NCI-H82 (cell line): Measurements from ENCODE around the gene TMEM14C.

ENCODE experiments used
- DNase-seq: peaks from one replicate; lab custom pipeline; 2025; lab: John Stamatoyannopoulos, UW

The TMEM14C gene

DNA sequence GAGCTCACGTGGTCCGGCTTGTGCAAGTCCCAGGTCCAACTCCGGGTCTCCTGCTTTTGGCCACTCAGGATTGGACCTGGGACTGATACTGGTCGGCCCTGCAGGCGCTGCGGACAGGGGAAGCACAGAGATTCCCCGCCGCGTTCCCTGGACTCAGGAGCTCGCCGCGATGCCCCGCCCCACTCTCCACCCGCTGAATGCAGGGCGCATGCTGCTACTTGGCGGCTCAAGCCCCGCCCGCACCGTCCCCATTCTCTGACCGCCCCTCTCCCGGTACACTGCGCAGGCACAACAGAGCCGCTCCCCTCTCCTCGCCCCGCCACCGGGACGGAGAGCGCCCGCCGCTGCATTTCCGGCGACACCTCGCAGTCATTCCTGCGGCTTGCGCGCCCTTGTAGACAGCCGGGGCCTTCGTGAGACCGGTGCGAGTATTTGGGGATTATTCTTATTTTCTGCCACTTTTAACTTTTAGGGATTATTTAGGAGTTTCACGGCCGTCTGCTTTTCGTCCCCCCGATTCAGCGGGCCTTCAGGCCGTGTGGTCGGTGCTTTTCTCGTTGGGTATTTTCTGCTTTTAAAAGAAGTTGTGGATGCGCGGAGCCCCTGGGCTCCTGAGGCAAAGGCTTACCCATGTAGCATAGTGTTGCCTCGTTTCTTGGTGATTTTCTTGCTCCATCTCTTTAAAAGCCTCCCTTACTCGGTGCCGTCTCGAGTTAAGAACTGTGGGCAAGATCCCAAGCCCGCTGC, at the start of gene TMEM14C:
Gene TMEM14C (plus strand): TSS at position 251 of the 747 bp plus-strand sequence. CDS start 1,544 bp downstream, outside the sequence.
- peak; percentile 99 for DNase-seq

DNA sequence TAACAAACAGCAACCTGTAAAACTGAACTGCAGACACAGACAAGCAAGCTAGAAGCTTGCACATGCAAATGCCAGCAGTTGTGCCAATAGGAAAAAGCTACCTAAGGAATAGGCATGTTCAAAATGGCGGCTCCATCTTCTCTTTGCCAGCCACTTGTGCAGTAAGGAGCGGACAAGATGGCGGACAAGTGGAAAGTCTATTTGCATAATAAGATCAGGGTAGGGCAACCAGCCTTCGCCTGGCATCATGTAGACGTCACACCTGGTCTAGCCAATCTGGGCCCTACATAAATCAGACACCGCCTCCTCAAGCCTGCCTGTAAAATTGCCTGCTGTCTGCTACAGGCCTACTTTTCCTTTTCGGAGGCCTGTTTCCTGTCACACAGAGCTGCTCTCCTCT, 46.5 kb upstream of the TMEM14C start:
- DNase-seq, result peak; percentile 25

DNA sequence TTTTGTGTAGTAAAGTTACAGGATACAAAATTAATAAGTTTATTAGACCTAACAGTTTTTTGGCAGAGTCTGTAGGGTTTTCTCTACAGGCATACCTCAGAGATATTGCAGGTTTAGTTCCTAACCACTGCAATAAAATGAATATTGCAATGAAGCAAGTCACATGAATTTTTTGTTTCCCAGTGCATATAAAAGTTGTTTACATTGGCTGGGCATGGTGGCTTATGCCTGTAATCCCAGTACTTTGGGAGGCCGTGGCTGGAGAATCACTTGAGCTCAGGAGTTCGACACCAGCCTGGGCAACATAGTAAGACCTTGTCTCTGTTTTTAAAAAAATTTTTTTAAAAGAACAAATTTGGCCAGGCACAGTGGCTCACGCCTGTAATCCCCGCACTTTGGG, 44.4 kb upstream of the TMEM14C start:
- no peak for DNase-seq

DNA sequence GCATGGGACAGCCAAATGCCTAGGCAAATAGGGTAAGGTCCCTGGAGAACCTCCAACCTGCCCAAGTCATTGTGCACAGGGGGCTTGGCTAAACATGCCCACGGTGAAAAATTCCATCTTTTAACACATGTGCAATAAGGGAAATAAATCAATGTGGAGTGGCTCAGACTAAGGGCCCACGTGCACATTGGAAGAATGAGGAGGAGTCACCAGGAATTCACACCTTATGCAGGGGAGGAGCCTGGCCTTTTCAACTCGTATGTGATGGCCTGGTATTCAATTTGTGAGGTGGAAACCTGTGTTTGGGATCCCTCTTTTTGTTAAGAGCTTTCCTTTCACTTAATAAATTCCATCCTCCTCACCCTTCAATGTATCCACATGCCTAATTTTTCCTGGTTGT, 41.1 kb upstream of the TMEM14C start:
- DNase-seq, result no peak

DNA sequence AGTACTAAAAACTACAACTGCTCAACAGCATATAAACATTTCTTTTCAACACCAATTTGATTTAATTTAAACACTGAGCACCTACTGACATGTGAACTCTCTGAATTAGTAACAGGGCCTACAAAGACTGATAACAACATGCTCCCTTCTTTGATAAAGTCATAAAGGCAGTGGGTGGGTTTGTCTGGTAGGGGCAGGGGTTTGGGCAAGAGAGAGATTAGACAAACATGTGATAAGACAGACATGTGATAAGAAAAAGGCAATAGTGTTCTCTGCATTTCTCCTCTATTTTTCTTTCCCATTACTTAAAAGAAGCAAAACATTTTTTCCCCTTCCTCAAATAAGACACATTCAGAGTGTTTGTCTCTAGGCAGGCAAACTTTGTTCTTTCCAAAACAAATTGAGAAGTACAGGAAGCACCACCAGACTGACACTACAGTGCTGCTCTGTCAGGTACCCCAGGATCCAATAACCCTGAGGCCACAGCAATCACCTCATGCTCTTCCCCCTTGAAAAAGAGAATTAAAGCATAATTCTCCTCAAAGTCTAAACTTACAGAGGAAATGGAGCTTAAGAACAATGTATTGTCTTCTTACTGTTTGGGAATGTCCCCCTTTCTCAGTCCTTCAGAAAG, 40.4 kb upstream of the TMEM14C start:
- DNase-seq, result no peak

DNA sequence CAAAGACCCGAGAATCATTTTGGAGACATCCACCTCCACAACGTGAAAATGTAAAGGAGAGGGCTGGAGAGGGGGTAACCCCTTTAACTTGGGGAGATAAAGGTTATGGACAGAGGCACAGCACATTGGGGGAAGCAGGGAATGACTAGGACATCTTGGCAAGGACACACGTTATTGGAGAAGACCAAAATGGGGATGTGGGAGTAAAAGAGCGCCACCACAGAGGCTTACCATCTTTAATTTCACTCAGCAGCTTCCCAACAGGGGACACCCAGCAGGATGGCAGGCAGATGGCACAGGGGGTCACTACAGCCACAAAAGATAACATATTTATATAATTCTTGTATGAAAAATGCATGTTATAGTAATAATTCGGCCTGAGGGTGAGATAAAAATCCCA, 38.3 kb upstream of the TMEM14C start:
- no peak for DNase-seq

DNA sequence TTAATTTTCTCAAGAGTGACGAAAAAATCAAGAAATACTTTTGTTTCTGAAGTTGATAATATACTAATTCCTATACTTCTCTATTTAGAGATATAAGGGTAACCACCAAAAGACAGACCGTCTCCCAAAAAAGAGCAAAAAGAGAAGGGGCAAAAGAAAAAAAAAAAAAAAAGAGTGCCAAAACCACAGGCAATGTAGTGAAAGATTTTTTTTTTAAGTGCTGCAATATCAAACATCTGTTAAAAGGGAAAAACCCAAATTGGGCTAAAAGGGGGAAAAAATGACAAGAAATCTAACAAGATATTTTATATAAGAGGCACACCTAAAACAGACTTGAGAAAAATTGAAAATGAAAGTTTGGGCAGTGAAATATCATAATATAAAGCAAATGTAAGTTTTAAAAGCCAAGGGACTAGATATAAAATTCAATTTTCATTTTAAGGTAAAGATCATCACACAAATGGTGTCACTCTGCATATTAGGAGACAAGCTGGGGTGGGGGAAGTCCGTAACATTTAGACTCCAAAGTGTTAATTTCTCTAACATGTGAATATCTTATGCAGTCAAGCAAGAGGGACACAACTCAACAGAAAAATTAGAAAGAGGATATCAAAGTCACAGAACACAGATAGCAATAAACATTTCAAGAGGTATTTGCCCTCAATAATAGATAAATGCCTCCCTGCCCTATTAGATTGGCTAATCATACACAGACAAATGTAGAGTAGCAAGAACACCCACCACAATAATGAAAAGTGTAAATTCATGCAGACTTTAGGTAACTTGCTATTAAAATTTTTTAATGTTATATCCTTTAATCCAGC, 37.6 kb upstream of the TMEM14C start:
- DNase-seq, result no peak

DNA sequence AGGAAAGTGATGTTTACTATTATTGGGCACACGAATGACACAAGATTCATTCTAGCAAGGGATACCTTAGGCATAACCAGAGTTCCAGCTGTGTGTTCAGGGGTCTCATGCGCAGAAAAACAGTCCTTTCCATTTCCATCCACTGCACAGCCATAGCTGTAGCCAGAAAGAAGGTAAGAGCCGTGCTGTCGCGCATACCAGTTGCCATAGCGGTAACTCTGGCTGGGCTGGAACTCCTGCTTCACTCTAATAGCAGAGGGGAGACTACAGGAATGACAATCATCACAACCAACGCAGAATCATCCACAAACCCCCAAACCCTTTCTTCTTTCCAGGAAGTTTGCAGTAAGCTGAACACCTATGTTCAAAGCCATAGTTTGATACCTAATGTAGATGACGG, 36.0 kb upstream of the TMEM14C start:
- no peak for DNase-seq

DNA sequence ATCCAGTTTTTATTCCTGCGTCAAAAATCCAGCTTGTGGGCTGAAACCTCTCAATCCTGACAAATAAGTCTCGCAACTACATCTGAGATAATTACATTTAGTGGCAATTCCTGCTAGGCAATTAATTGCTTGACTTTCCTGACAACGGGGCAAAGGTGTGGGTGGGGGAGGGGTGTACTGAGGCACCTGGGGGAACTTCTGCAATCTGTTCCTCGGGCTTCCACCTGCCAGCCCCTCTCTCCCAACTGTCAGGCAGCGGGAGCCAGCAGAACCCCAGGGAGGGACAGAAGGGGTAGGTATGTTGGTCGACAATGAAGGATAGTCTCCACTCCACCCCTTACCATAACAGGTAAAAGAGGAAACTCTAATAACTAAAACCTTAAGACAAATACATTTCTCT, 35.3 kb upstream of the TMEM14C start:
- DNase-seq, result no peak

DNA sequence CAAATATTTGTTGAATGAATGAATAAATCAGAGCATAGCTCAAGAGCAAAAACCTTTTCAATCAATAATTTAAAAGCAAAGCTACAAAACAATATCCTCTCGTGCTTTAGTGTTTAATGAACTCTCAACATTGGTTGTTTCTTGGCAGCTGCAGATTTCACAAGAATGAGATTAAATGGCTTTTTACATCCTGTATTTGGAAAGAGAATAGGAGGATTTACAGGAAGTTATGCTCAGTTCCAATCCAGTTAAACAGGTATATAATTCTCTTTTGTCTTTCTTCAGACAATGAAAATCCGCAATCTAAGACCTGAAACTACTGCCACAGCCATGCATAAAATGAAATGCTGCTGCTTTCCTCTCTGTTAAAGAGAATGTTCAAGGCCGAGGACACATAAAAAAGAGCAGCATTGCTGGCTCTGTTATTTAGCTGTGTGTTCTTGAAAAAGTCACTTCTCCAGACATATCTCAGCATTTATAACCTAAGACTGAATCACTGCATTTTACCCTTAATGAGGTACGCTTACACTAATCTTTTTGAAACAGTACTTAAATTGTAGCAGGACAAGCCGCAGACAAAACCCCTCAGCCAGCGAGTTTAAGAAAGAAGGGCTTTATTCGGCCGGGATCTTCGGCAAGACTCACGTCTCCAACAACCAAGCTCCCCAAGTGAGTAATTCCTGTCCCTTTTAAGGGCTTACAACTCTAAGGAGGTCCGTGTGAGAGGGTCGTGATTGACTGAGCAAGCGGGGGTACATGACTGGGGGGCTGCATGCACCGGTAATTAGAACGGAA, 32.0 kb upstream of the TMEM14C start:
- no peak for DNase-seq

DNA sequence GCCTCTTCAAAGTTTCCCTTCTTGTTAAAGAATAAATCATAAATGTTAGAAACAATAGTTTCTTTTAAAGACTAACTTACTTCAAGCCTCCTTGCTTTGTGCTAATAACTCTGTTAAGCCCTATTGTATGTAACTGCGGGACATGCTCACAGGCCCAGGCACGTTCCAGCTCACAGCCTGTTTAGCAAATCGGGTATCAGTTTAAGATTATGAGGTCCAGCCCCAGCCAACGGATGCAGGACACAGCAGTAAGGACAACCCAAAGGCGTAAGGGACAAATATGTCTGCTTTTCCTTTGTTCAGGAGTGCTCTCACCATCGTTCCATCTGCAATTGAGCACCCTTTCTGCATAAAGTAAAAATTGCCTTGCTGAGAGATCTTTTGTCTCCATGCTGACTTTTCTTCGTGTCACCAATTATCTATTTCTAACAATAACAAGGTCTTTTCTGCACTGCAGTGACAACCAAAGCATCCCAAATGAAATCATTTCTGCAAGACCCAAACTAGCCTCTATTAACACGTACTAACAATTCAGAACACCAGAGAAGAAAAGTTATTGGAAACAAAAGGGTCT, 29.8 kb upstream of the TMEM14C start:
- DNase-seq, result no peak

DNA sequence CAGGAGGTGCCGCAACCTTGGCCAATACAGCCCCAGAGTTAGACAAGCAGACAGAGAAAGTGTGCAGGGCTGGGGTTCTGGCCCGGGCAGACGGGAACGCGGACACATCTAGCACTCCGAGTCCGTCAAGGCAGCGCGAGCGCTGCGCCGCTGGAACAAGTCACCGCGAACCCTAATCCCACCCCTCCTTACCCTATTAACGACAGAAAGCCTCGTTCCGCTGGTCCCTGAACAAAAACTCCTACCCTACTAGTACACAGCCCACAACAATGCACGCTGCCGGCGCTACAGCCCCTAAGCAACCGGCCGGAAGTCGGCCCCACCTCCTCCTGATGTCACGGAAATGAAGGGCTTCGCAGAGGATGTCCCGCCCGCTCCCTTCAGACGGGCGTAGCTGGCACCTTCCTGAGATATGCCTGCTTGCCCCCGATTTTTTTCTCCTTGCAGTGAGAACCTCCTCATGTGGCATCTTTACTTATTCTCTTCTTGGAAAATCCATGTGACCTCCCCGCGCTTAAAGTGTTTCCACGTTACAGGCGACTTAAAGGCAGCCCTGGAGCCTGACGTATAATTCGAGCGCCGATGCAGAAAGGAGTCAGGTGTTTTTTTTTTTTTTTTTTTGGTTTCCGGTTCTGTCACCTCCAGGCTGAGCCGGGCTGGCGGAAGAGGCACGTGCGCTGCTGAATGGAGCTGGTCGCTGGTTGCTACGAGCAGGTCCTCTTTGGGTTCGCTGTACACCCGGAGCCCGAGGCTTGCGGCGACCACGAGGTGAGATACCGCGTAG, 28.4 kb upstream of the TMEM14C start, which contains the start of the genes C6orf52 and PAK1IP1:
Gene C6orf52 (minus strand): TSS at position 315 of the 784 bp plus-strand sequence. CDS start 7,066 bp downstream, outside the sequence.
Gene PAK1IP1 (plus strand): TSS at position 671 of the 784 bp plus-strand sequence. CDS start 14 bp downstream, at position 685.
- DNase-seq, result peak; percentile 97

DNA sequence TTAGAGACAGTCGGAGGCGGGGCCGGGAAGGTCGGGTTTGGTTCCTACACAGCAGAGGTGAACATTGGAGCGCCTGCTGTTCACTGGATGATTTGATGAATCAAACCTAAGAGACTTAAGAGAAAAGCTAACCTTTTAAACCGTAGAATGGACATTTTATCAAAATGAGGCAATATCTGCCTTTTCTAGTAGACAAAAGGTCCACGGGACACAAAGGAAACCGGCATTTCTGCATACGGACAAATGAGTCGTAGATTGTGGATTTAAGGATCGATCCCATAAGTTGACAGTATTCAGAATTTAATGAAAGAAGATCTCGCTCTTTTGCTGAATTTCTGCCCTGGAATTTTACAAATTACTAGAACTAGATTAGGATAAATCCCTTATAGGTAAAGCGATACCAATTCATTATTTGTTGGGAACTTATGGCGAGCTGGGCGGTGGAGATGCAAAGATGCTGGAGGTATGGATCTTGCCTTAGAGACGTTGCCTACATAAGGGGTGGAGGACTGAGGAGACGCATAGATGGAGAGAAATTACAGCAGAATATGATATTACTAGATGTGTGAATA, 27.7 kb upstream of the TMEM14C start:
- no peak for DNase-seq

DNA sequence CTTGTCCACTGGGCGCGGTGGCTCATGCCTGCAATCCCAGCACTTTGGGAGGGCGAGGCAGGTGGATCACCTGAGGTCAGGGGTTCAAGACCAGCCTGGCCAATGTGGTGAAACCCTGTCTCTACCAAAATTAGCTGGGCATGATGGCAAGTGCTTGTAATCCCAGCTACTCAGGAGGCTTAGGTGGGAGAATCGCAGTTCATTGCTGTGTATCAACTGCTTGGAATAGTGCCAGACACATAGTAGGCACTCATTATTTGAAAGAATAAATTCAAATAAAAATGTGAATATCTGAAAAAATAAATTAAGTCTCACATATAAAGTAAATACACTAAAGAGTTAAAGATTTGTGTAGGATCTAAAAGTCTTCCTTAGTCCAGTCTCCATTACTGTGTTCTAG, 26.2 kb upstream of the TMEM14C start:
- no peak for DNase-seq

DNA sequence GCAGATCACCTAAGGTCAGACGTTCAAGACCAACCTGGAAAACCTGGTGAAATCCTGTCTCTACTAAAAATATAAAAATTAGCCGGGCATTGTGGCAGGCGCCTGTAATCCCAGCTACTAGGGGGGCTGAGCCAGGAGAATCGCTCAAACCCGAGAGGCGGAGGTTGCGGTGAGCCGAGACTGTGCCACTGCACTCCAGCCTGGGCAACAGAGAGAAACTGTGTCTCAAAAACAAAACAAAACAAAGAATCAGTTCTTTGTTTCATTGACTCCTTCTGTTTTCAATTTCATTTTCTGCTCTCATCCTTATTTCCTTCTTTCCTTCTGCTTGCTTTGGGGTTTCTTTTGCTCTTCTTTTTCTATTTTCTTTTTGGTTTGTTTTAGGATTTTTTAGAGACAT, 8.9 kb upstream of the TMEM14C start:
- no peak for DNase-seq

DNA sequence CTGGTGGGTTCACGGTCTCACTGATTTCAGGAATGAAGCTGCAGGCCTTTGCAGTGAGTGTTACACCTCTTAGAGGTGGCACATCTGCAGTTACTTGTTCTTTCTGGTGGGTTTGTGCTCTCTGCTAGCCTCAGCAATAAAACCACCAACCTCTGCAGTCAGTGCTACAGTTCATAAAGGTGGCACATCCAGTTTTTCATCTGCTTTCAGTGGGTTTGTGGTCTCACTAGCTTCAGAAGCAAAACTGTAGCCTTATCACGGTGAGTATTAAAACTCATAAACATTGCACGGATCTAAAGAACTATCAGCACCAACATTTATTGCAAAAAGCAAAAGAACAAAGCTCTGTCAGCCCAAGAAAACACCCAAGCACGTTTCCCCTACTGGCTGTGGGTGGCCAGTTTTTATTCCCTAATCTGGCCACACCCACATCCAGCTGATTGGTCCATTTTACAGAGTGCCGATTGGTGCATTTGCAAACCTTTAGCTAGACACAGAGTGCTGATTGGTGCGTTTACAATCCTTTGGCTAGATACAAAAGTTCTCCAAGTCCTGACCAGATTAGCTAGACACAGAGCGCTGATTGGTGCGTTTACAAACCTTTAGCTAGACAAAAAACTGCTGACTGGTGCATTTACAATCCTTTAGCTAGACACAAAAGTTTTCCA, 3.4 kb upstream of the TMEM14C start:
- no peak for DNase-seq

DNA sequence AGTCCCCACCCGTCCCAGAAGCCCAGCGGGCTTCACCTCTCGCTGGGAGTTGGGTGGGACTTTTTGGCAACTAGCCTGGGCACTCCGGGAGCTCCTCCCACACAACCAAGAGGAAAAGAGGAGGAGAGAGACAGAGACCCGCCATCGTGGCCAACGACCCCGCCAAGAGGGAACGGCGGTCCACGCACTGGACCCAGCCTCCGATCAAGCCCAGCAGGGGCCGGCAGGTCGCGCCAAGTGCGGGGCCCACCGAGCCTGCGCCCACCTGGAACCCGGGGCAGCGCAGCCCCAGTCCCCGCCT, 3.0 kb upstream of the TMEM14C start:
- no peak for DNase-seq

DNA sequence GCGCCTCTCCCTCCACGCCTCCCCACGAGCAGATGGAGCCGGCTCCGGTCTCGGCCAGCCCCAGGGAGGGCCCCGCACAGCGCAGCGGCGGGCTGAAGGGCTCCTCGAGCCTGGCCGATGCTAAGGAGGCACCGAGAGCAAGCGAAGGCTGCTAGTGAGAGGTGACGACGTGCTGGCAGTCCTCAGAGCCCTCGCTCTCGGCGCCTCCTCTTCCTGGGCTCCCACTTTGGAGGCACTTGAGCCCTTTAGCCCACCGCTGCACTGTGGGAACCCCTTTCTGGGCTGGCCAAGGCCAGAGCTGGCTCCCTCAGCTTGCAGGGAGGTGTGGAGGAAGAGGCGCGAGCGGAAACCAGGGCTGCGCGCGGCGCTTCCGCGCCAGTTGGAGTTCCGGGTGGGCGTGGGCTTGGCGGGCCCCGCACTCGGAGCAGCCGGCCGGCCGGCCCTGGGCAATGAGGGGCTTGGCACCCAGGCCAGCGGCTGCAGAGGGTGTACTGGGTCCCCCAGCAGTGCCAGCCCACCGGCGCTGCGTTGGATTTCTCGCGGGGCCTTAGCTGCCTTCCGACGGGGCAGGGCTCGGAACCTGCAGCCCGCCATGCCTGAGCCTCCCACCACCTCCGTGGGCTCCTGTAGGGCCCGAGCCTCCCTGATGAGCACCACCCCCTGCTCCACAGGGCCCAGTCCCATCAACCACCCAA, 2.5 kb upstream of the TMEM14C start:
- DNase-seq, result no peak
